NCI-H1048 (cell line): ENCODE results near the gene SETBP1.

Experiments used
- DNase-seq: peaks from one replicate; lab custom pipeline; 2025; lab: John Stamatoyannopoulos, UW

Gene SETBP1

GRCh38 chr18:44941516-44941915 is 260.8 kb downstream of the SETBP1 start:
- DNase-seq, result no peak

- DNase-seq, result no peak
These were observed 261.4 kb downstream of the SETBP1 start for GRCh38 chr18:44942073-44942472.

GRCh38 chr18:44943311-44943881 is 262.7 kb downstream of the SETBP1 start:
- DNase-seq, result no peak

- no peak for DNase-seq
These were observed 263.8 kb downstream of the SETBP1 start for GRCh38 chr18:44944461-44944860.

GRCh38 chr18:44945888-44946401 is 265.3 kb downstream of the SETBP1 start:
- DNase-seq, result no peak

GRCh38 chr18:44946529-44947113 is 265.9 kb downstream of the SETBP1 start:
- DNase-seq, result no peak

- DNase-seq, result no peak
These were observed 269.3 kb downstream of the SETBP1 start for GRCh38 chr18:44949967-44950366.

- no peak for DNase-seq
These were observed 270.1 kb downstream of the SETBP1 start for GRCh38 chr18:44950685-44951195.

- DNase-seq, result no peak
These were observed 271.1 kb downstream of the SETBP1 start for GRCh38 chr18:44951748-44952147.

GRCh38 chr18:44954257-44954656 is 273.6 kb downstream of the SETBP1 start:
- no peak for DNase-seq

GRCh38 chr18:44955825-44956224 is 275.1 kb downstream of the SETBP1 start:
- DNase-seq, result no peak

- no peak for DNase-seq
These were observed 276.3 kb downstream of the SETBP1 start for GRCh38 chr18:44957025-44957424.

GRCh38 chr18:44957461-44957860 is 276.8 kb downstream of the SETBP1 start:
- no peak for DNase-seq

- DNase-seq, result no peak
These were observed 277.4 kb downstream of the SETBP1 start for GRCh38 chr18:44958040-44958439.

- DNase-seq, result no peak
These were observed 277.8 kb downstream of the SETBP1 start for GRCh38 chr18:44958455-44958854.

GRCh38 chr18:44959013-44959412 is 278.3 kb downstream of the SETBP1 start:
- no peak for DNase-seq

- DNase-seq, result no peak
These were observed 279.9 kb downstream of the SETBP1 start for GRCh38 chr18:44960580-44960979.

GRCh38 chr18:44961288-44961995 is 280.8 kb downstream of the SETBP1 start:
- no peak for DNase-seq

GRCh38 chr18:44967599-44967998 is 286.9 kb downstream of the SETBP1 start:
- no peak for DNase-seq

GRCh38 chr18:44968336-44968735 is 287.6 kb downstream of the SETBP1 start:
- DNase-seq, result no peak

GRCh38 chr18:44969214-44969795 is 288.6 kb downstream of the SETBP1 start:
- no peak for DNase-seq

- no peak for DNase-seq
These were observed 292.6 kb downstream of the SETBP1 start for GRCh38 chr18:44973282-44973681.

- no peak for DNase-seq
These were observed 293.5 kb downstream of the SETBP1 start for GRCh38 chr18:44974174-44974573.
